NCI-H446 (cell line): Measurements from ENCODE around the gene AP3B2.
"Not testable (repeated sequence)": the region's sequence is repeated elsewhere in the genome, so short reads cannot be mapped to it uniquely, and the experiment has no call there.

ENCODE experiments used
- DNase-seq, 2 experiments: peaks; one replicate each; lab custom pipeline; 2025; lab: John Stamatoyannopoulos, UW

AP3B2 gene

GRCh38 chr15:82648257-82649103 is 61.2 kb downstream of the AP3B2 start:
- DNase-seq = no peak

DNA sequence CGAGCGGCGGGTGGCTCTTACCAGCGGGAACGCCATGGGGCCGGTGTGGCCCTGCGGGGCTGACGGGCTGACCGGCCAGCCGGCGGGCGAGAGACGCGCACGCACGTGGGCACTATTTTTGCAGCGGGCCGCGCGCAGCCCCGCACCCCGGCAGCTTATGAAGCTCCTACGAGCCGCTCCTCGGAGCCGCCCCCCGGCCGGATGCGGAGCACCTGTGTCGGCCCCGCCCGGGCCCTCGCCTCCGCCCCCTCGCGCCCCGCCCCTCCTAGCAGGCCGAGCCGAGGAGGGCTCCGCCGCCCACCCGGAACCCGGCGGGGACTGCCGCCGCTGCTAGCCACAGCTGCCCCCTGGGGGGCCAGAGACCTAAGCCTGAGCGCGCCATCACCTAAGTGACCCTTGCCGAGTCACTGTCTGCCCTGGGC is 61.8 kb downstream of the AP3B2 start:
- peak in 1 of 2 experiments; percentile 48 for DNase-seq

DNA sequence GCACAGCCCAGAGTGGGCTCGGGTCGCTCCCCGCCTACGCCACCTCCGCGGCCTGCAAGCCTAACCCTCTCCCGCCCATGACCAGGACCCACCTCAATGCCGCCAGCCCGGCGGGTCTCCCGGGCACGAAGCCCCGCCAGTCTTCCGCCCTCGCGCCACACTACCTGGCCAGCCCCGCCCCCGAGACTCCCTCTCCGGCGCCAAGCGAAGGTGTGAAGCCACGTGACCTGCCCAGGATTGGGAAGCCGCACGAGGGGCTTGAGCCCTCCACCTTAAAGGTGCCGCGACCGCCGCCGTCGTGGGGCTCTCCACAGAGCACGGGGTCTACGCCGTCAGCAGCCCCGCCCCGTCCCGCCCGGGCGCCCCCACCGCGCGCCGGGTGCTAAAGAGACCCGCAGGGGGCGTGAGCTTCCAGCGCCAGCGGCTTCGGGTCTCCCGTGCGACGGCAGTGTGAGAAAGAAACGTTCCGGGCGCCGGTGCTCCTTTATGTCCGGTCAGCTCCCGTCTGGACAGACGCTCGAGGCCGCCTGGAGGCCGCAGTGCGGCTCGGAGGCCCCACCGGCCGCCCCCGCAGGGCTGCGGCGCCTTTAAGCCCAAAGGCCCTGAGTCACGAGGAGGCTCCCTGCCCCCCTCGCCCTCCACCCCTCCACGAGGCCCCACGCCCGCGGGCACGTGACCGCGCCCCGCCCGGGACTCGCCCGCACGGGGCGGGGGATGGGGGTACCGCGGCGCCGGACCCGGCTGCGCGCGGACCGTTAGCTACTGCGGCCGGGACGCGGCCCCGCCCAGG is 62.4 kb downstream of the AP3B2 start, which contains the start of gene CPEB1:
CPEB1 (minus strand) TSS at position 319 of the 790 bp plus-strand sequence. CDS start 18,904 bp downstream, outside the sequence.
- peak in 1 of 2 experiments; percentile 62 for DNase-seq

DNA sequence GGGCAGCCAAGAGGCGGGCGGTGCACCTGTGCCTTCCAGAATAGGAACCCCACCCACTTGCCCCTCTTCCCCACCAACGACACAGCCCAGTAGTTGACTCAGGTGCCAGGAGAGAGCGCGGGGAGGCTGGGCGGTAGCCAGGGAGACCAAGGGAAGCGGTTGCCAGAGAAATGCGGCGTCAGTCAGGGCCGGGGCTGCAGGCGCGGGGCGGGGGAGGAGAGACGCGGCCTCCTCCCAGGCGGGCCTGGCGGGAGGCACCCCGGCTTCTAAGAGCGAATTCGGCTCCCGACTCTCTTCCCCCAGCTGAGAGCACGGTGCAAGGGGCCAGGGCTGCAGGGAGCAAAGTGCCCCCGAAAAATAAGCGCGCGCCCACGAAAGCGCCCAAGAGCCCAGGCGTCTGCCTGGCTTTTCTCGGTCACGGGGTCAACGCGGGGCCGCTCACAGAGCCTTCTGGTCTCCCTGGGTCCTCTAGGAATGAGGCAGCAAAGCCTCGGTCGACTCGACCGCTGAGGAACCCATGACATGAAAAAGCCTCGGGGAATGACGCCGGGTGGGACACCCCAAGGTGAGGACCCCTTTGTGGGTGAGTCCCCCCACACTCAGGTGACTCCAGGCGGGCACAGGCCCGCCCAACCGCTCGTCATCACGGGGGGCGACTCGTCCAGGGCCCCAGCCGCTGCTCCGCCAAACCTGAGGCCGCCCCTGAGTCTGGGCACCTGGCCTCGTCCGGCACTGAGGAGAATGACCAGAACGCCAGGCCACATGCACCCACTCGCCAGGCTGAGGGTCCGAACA is 63.2 kb downstream of the AP3B2 start:
- DNase-seq = no peak

DNA sequence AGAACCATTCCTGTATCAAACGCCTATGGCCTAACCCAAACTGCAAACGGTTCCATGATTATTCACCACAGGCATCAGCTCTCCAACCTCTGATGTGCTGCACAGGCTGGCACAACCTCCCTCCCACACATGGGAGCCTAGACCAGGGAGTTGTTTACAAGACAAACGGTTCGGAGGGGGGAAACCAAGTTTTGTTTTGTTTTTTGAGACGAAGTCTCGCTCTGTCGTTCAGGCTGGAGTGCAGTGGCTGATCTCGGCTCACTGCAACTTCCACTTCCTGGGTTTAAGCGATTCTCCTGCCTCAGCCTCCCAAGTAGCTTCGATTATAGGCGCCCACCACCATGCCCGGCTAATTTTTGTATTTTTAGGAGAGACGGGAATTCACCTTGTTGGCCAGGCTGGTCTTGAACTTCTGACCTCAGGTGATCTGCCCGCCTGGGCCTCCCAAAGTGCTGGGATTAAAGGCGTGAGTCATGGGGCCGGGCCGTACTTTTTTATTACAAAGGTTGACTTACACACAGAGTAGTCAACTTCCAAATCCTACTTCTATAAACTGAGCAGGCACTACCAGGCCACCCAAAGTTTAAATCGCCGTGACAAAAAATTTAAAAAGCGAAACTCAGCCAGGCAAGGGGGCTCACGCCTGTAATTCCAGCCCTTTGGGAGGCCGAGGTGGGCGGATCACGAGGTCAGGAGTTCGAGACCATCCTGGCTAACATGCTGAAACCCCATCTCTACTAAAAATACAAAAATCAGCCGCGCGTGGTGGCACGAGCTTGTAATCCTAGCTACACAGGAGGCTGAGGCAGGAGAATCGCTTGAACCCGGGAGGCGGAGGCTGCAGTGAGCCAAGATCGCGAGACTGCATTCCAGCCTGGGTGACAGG is 64.5 kb downstream of the AP3B2 start:
- DNase-seq = not testable (repeated sequence)

GRCh38 chr15:82643992-82644391 is 65.7 kb downstream of the AP3B2 start:
- no peak for DNase-seq

- no peak for DNase-seq
Measured at GRCh38 chr15:82642656-82643055, 67.0 kb downstream of the AP3B2 start.

DNA sequence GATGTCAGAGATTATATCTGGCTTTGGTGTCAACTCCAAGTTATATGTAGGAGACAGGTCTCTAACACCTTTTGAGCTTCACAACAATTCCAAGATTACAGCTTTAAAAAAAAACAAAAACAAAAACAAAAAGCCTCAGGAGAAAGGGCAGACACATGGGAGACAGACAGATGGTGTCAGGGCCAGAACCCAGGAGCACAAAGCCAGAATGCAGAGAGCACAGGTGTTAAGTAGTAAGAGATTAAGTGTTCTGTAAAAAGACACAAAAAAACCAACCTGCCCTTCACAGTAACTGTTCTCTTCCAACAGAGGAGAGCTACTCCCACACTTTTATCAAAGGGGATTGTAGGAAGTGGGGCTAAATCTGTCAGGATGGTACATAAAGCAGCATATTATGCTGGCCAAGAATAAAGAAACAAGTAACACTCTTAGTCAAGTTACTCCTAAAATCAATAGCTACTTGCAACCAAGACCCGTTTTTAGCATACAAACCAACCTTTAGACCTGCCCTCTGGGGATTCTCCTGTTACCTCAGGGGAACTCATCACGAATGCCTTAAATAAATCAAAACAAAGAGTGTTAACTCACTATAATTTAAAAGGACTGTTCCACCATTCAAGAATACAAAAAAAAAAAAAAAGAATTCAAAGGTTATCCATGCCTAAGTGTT is 68.4 kb downstream of the AP3B2 start:
- DNase-seq = no peak

DNA sequence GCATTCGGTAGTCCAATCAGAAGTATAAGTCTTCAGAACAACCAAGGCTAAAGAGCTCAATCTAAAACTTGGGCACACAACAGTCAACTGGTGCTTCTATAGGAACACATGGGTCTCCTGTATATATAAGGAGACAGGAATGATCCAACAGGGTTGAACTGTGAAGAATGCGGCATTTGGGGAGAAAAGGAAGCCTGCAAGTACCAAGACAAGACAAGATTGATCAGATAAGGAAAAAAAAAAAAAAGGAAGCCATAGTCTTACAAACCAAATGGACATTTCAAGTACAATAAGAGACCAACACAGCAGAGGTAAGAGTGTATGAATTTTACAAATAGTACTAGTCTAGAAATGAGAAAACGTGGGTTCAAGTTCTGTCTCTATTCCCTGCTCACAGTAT is 69.0 kb downstream of the AP3B2 start:
- DNase-seq = no peak

GRCh38 chr15:82635798-82636197 is 73.9 kb downstream of the AP3B2 start:
- DNase-seq = no peak

DNA sequence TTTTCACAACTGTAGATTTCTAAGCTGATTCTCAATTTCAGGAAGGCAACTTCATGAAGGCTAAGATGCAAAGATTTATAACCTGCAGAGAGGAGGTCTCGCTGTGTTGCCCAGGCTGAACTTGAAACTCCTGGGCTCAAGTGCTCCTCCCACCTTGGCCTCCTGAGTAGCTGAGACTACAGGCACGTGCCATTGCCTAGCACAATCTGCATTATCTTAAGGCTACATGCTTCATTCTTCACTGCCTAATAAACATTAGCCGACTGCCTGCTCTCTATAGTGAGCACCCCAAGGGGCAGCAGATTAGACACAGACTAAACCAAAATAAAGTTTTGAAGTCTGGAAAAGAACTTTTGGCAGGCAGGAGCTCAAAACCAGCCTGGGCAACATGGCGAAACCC is 79.6 kb downstream of the AP3B2 start:
- DNase-seq = no peak

GRCh38 chr15:82625136-82625535 is 84.5 kb downstream of the AP3B2 start:
- no peak for DNase-seq

GRCh38 chr15:82624438-82624837 is 85.2 kb downstream of the AP3B2 start:
- no peak for DNase-seq

DNA sequence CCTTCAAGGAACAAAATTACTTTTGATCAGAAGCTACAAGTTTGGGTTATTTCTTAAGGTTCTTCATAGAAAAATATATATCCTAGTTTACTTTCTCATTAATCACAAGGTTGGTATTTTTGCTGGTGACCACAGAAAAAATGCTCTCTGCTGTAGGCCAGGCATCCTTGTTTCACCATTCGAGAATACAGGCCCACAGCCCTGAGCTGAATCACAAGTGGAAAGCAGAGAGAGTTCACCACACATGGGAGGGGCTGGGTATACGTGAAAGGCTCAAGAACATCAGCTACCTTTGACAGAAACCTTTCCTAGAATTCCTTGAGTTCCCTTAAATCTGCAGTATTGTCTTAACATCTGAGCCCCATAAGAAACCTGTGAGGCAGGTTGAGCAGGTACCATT is 85.7 kb downstream of the AP3B2 start:
- no peak for DNase-seq

DNA sequence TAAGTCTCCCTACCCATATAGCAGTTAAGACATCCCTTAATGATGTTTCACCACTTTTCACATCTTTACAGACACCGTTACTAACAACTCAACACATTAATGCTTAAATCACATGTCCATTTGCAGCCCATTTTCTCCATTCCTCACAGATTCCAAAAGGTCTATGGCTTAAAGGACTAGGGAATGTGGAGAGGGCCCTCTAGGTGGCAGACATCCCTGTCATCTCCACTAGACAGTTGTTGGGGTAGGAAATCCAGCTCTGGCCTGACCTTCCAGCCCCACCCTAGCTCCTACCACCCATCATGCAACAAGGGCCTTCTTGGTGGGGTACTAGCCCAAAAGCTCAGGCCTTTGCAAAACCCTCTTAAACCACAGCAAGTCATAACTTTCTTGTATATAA is 87.7 kb downstream of the AP3B2 start:
- DNase-seq = no peak

- DNase-seq = no peak
Measured at GRCh38 chr15:82613747-82614146, 95.9 kb downstream of the AP3B2 start.

DNA sequence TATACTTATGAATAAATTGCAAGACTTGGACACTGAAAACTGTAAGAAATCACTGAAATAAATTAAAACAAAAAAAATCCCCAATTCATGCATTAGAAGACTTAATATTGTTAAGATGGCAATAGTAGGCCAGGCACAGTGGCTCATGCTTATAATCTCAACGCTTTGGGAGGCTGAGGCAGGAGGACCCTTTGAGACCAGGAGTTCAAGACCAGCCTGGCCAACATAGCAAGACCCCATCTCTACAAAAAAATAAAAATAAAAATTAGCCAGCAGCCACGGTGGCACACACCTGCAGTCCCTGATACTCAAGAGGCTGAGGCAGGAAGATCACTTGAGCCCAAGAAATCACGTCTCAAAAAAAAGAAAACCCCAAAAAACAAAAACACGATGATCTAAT is 98.3 kb downstream of the AP3B2 start:
- DNase-seq = no peak
